Hypothalamus (tissue), 51 donors: ENCODE measurements around the gene CDCA4.

Experiments
- DNase-seq, 51 donors: peaks; one replicate each; lab custom pipeline; 2025; lab: John Stamatoyannopoulos, UW

The CDCA4 gene

GRCh38 chr14:104978746-104979691, 41.9 kb downstream of the CDCA4 start:
- DNase-seq: no peak

GRCh38 chr14:104977681-104978653, 42.9 kb downstream of the CDCA4 start, which contains the start of gene AHNAK2:
TSS of gene AHNAK2 (minus strand) at chr14:104978374. CDS start at chr14:104978237, 137 bp downstream.
- peak in 19 of 51 donors; percentile 13 to 72 (median 39) for DNase-seq

- DNase-seq: no peak
Measured at GRCh38 chr14:104977008-104977680, 43.7 kb downstream of the CDCA4 start.

GRCh38 chr14:104976198-104977007, 44.5 kb downstream of the CDCA4 start:
- DNase-seq: peak in 43 of 51 donors; percentile 10 to 81 (median 50)

GRCh38 chr14:104975481-104976197, 45.2 kb downstream of the CDCA4 start:
- DNase-seq: no peak

- no peak for DNase-seq
Measured at GRCh38 chr14:104974665-104975390, 46.1 kb downstream of the CDCA4 start.

GRCh38 chr14:104974146-104974541, 46.7 kb downstream of the CDCA4 start:
- DNase-seq: no peak

- peak in 9 of 51 donors; percentile 33 to 75 (median 66) for DNase-seq
Measured at GRCh38 chr14:104973385-104974145, 47.3 kb downstream of the CDCA4 start.

GRCh38 chr14:104973135-104973384, 47.8 kb downstream of the CDCA4 start:
- peak in 17 of 51 donors; percentile 22 to 86 (median 44) for DNase-seq

- no peak for DNase-seq
Measured at GRCh38 chr14:104972301-104973134, 48.4 kb downstream of the CDCA4 start.

- DNase-seq: no peak
Measured at GRCh38 chr14:104971447-104972240, 49.2 kb downstream of the CDCA4 start.

- DNase-seq: peak in 1 of 51 donors; percentile 28
Measured at GRCh38 chr14:104970231-104971068, 50.4 kb downstream of the CDCA4 start.

GRCh38 chr14:104969741-104970230, 51.1 kb downstream of the CDCA4 start:
- no peak for DNase-seq

GRCh38 chr14:104968541-104969401, 52.1 kb downstream of the CDCA4 start:
- DNase-seq: no peak
